NCI-H128 (cell line): Measurements from ENCODE around the gene GSTT2.
"Not testable (repeated sequence)": the region's sequence is repeated elsewhere in the genome, so short reads cannot be mapped to it uniquely, and the experiment has no call there.

ENCODE experiments used
- DNase-seq: peaks from one replicate; lab custom pipeline; 2025; ENCODE audit not compliant: unreplicated experiment; lab: John Stamatoyannopoulos, UW

The GSTT2 gene

DNA sequence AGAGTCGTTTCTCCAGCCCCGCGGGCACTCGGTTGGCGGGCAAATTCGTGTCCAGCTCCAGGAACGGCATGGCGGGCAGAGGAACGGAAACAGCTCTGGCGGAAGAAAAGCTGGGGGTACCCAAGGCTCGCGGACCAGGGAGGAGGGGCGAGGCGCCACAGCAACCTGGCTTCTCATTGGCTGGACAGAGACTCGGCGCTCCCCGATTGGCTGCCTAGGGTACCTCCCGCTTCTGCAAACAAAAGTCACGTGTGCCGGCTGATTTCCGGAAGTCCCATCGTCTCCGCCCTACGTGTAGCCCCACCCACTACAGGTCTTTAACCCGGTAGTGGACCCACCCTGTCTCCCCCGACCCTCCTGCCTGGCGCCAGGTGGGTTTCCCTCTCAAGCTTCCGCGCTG, 5.6 kb upstream of the GSTT2 start, which contains the start of gene DDT:
DDT (minus strand) TSS at position 97 of the 400 bp plus-strand sequence; CDS start at position 70, 27 bp downstream.
- not testable (repeated sequence) for DNase-seq

DNA sequence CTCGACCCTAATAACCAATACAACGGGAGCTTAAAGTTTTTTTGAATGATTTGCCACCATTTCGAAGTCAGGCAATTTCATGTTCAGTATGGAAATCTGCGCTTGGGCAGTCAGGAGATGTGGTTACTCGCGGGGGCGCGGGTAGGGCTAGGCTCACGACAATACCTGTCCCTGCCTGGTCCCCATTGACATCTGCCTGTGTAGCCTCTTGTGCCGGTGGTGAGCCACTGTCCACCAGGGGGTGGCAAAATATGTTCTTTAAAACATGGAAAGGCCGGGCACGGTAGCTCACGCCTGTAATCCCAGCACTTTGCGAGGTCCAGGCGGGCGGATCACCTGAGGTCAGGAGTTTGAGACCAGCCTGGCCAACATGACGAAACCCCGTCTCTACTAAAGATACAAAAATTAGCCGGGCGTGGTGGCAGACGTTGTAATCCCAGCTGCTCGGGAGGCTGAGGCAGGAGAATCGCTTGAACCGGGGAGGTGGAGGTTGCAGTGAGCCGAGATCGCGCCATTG, 5.0 kb upstream of the GSTT2 start:
- not testable (repeated sequence) for DNase-seq

DNA sequence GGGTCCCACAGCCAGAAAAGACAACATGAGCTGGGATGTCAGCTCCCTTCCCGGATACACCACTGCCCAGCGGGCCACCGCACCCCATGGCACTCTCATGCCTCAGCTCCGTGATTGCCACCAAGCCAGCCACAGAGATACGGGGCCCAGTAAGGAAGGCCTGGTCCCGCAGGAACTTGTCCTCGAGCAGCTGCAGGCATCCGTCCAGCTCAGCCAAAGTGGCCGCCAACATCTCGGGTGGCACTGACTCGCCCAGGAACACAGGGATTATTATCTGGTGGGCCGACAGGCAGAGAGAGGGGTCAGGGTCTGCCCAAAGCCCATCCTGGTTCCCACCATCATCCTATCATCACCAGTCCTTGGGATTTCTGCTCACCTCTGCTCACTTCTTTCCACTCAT, 2.6 kb upstream of the GSTT2 start:
- DNase-seq: not testable (repeated sequence)

DNA sequence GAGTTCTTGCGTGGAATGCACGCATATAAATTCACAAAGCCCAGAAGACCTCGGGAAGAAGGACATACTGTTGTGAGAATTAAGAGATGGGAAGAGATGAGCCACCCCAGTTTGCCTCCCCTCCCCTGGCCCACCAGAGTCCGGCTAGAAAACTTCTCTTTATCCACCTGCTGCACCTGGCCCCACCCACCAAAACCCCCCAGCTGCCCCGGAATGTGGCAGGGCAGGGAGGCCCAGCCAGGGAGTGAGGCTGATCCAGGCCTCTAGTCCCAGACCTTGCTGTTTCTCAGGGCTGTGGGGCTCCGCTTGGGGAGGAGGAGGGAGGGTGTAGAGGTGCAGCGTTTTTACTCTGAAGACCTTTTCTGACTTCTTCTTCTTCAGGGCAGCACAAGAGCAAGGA, 633 bp downstream of the GSTT2 start:
- not testable (repeated sequence) for DNase-seq

DNA sequence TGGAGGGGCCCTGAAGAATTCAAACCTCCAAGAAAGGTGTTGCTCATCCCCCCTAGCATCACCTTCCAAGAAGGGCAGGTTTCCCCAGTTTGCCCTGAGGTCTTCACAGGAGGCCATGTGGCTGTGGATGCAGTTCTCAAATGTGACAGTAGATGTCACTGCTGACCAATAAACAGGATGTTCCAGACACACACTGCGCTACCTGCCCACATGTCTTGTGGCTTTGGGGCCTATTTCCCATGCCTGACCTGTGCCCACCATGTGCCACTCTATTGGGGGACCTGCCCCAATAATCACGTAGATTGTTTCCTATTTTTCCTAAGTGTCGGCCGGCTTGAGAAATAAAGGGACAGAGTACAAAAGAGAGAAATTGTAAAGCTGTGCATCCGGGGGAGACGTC, 4.5 kb downstream of the GSTT2 start:
- DNase-seq: no peak

DNA sequence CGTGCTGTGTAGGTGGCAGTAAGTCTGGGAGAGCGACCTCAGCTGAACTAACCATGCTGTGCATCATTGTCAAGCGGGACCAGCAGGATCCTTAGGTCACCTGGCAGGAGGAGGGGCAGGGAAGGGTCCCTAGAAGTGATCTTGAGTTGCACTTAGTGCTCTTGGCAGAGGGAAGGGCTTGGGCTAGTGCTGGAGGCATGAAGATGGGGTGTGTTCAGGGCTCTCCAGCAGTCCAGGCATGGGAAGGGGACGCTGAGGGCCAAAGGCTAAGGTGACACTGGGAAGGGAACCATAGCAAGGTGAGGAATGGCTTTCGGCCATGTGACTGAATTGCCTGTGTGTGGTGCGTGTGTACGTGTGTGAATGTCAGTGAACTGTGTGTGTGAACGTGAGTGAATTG, 6.2 kb downstream of the GSTT2 start:
- DNase-seq: not testable (repeated sequence)

DNA sequence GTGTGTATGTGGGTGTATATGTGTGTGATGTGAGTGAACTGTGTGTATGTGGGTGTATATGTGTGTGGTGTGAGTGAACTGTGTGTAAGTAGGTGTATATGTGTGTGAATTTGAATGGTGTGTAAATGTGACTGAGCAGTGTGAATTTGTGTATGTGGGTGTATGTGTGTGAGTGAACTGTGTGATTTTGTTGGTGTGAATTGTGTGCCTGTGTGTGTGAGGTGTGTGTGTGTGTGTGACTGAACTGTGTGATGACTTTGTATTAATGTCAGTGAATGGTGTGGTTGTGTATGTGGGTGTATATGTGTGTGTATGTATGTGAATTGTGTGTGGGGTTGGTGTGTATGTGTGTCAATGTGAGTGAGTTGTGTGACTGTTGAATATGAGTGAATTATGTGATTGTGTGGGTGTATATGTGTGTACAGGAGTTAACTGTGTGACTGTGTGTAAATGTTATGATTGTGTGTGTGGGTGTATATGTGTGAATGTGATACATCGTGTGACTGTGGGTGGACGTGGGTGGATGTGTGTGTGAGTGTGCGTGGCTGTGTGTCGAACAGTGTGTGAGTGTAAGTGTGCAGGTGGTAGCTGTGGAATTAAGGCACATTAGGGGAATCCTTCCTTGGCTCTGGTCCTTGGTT, 6.7 kb downstream of the GSTT2 start:
- not testable (repeated sequence) for DNase-seq

DNA sequence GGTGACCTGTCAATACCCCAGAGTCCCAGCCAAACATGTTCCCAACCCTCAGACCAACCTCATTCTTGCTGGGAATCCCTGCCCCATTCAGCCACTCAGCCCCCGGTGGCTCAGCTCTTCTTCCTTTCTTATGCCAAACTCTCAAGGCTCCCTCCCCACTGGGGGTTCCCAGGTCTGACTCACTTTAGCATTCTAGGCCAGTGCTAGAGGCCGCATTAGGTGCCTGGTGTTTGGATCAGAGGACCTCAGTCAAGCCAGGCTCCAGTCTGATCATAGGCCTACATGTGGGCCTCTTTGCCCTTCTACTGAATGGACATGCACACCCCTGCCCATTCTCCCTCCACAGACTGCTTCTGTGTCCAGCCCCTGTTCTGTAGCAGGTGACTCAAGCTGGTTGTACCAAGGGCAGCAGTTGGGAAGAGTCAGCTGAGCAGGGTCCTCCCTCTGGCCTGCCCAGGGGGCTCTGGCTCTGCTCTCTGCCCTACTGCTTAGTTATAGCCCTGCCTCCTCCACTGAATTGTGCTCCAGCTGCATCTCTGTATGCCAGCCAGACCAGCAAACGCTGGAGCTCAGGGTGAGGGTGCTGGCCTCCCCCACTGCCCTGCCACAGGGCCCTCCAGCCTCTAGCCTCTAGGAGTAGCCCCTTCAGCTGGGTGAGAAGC, 9.8 kb downstream of the GSTT2 start:
- DNase-seq: not testable (repeated sequence)

DNA sequence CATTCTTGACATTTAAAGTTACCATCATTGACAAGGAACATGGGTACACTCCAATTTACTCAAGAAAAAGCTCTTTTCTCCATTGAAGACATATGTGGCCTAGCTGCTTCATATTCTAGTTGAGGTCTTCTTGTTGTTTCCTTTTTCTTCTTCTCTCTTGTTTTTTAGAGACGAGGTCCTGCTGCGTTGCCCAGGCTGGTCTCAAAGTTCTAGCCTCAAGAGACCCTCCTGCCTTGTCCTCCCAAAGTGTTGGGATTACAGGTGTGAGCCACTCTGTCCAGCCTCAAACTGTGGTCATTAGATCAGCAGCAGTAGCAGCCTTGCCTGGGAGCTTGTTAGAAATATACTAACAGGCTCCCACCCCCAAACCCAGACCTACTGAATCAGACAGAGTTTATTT, 13.1 kb downstream of the GSTT2 start:
- DNase-seq: not testable (repeated sequence)

DNA sequence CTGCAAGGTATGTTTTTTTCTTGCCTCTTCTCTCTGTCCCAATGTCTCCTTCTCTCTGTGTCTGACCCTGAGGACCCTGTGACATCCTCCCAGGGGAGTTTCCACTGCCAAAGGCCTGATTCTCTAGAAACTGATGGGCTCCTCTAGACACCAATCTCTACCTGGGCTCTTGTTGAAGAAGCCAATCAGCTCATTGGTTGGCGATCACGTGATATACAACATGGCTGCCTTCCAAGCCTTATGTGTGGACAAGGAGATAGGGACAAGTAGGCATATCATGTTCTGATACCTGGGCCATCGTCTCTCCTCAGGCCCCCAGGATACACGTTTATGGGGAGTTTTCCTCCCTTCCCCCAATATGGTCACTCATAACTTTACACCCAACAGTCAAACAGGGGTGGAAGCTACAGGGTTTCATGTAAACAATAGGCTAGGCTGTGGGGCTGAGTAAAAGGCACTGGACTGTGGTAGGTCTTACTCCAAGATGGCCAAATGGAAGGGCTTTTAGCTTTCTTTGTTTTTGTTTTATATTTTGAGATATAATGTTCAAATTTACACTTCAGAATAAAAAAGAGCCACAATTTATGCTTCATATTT, 13.7 kb downstream of the GSTT2 start:
- not testable (repeated sequence) for DNase-seq

DNA sequence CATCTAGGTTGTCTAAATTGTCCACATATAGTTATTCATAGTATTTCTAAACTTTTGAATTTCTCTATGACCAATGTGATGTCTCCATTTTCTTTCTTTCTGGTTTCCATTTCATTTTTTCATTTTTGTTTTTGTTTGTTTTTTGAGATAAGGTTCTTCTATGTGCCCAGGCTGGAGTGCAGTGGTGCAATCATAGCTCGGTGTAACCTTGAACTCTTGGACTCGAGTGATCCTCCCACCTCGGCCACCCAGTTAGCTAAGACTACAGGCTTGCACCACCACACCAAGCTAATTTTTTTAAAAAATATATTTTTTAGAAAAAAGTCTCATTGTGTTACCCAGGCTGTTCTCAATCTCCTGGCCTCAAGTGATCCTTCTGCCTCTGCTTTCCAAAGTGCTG, 17.2 kb downstream of the GSTT2 start:
- DNase-seq: no peak

DNA sequence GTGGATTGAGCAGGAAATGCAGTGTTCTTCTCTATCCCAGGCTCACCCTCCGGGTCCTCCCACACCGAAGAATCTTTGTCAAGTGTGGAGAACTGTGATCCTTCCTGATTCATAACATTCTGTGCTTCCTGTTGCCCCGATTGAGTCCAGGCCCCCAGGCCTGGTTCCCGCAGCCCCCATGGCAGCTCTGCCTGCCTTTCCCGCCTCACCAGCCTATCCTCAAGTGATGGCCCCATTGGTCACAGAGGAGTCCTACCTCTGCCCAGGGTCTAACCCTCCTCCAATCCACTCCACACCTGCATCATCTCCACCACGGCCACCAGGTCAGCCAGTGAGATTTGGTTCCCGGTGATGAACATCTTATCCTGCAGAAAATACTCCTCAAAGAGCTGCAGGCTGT, 19.8 kb downstream of the GSTT2 start:
- not testable (repeated sequence) for DNase-seq

DNA sequence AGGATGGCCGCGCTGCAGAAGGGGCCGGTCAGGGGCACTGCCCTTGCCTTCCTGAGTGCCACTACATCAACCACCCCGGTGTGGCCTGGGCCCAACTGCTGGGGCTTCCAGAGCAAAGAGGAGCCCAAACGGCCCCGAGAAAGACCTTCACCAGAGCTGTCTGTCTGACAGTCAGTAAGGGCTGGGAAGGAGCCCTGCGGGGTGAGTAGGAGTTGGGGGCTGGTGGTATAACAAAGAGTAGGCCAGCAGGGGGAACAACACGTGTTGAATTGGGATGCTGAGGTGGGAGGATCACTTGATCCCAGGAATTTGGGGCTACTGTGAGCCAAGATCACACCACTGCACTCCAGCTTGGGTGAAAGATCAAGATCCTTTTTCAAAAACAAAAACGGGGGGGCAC, 21.4 kb downstream of the GSTT2 start:
- no peak for DNase-seq

DNA sequence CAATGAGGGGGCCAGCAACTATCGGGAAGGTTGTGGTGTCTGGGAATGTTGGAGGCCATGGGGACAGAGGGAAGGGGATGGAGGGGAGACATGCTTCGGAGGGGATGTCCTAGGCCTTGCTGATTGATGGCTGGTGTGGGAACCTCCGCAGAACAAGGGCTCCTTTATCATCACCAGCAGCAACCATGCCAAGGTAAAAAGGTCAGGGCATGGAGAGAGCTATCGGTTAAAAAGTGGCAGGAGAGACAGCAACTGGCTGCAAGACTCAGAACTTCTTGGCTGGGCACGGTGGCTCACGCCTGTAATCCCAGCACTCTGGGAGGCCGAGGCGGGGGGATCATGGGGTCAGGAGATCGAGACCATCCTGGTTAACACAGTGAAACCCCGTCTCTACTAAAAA, 22.3 kb downstream of the GSTT2 start:
- DNase-seq: no peak

DNA sequence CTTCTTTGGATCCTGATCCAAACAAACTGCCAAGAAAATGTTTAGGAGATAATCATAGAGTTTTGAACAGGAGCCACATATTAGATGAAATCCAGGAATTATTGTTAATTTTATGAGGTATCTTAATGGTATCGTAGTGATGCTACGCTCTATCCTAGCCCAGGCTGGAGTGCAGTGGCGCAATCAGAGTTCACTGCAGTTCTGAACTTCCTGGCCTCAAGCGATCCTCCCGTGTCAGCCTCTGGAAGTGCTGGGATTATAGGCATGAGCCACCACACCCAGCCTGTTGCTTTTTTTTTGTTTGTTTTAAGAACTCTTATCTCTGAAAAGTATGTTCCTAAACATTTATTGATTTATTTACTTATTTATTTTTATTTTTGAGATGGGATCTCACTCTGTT, 22.9 kb downstream of the GSTT2 start:
- no peak for DNase-seq

DNA sequence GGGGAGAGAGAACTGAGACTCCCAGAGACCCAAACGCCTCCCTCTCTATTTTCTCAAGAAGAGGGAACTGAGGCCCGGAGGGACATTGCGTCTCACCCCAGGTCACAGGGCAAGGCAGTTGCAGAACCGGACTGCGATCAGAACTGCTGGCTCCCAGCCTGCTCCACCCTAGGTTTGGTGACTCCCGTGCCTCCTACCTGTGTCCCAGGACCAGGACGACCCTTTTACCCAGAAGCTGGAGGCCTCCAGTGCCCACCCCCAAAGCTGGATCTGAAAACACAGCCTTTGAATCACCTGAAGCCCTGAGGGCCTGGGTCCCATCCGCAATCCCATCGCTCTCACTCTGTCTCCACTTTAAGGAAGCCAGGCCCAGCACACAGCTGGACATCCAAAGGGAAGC, 24.0 kb downstream of the GSTT2 start:
- no peak for DNase-seq

DNA sequence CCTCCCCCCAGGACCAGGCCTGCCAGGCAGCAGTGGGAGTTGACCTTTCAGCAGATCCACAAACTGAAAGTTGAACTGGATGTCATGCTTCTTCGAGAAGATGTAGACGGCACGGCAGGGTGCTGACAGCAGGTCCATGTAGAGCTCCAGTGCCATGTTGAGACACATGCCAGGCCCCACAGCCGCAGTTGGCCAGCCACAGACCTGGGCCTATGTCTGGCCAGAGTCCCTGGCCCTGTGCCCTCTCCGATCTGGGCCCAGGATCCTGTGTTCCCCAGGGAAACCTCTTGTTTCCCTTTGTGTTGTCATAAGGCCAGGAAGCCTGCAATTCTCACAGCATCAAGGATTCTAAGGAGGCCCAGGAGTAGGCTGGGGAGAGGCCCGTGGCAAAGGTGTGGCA, 25.3 kb downstream of the GSTT2 start, which contains the start of gene GSTT4:
GSTT4 (minus strand) TSS at position 253 of the 400 bp plus-strand sequence; CDS start at position 156, 97 bp downstream.
- DNase-seq: no peak

DNA sequence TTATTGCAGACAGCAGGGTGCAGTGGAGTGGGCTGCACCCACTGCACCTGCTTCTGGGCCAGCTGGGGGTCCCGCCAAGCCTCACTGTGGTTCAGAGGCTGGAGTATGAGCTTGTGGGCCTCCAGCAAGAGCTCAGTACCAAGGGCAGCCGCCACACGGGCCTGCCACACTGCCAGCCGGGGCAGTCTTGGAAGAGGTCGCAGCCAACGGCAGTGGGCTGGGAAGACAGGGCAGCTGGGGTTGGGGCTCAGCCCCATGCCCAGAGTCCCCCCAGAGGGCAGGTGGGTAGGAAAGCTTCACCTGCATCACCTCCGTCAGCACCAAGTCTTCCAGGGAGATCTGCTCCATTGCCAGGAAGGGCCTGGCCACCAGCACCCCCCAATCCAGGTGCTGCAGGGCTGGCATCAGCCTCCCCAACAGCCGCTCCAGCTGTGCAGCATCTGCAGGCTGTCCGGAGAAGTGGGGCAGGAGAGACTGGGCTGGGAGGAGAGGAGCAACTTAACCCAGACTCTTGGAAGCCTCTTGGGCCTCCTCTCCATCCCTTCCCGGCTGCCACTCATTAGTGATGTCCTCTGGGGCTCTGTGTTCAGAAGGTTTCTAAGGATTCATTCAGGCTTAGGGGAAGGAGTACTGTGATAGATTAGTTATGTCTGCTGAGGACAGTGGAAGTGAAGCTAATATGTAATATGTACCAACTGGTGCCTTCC, 26.4 kb downstream of the GSTT2 start:
- DNase-seq: no peak

DNA sequence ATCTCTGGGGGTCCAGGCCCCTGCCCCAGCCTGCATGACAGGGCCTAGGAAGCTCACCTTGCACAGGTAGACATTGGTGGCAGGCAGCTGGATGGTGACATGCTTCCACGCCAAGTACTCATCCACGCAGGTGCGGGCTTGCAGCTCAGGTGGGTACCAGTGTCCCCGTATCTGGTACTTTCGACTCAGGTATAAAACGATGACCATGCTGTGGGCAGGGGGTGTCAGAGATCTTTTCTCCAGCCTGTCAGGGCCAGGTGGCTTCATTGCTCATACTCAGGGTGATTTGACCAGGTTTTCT, 26.9 kb downstream of the GSTT2 start:
- DNase-seq: no peak

DNA sequence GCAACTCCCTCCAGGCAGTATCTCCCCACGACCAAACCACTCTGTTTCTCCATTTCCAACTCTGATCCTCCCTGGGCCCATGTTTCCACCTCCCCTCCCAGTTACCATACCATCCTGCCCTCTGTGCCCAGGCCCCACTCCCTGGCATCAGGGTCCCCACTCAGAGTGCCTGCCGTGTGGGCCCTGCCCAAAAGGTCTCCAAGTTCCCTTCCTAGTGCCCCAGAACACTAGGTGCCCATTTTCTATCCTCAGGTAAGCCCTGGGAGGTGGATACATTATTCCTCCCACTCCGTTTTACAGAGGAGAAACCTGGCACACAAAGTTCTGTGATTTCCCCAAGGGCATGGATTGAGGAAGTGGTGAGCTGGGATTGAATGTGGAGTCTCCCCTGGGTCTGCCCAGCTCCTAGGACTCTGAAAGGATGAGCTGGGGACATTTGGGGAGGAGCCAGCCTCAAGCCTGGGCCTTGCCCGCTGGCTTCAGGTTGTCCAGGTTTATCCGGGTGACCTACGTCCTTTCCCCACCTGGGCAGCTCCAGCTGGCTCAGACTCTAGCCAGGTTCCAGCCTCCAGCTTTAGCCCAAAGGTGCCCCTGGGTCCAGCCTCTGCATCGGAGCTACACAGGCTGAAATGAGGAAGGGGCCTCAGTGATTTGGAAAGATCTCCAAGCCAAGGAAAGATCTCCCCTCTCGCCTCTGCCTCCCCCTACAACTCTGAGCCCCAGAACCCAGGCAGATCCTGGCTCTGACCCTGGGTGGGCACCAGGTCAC, 27.5 kb downstream of the GSTT2 start:
- DNase-seq: no peak

DNA sequence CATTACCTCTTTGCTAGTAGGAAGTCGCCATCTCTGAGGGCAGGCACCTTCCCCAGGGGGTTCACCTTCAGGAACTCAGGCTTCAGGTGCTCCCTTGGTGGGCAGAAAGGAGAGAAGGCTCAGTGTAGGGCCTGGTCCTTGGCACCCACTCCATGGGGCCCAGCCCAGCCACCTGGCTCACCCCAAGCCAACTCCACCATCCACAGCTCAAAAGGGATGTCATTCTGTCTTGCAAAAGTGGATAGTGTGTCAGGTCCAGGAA, 28.0 kb downstream of the GSTT2 start:
- no peak for DNase-seq
